Left ventricle myocardium superior (tissue), 1 donor: ENCODE data around the gene UTP20. TPM values are rescaled to one million over a fixed set of nuclear protein-coding genes. Genes with fewer than 3 reads are reported as not detected.

Source experiments
- ATAC-seq: fragments of 200-7000 bp; cut with Tn5 transposase; one replicate; pipeline ENCODE4 v1.9.1; 2020; ENCODE audit warnings: mild to moderate bottlenecking, moderate library complexity
- DNase-seq: peaks from one replicate; pipeline ENCODE4 v3.0.0-alpha.2; 2020
- intact Hi-C: fragments of 100-400 bp; cut with micrococcal nuclease; formaldehyde crosslinking; loops from one replicate; pipeline ENCODE4 v1.11.0; 2022
- long read RNA-seq: library from polyadenylated mRNA; unstranded; transcript quantifications from one replicate; pipeline ENCODE4 v2.0.0, GENCODE V29; 2021
- total RNA-seq: library from RNA; stranded (reverse); fragmentation: NEBNext Ultra II Directional; extraction: Animal tissue kit (Norgen Biotek cat#: 25700); gene quantifications from one replicate; pipeline ENCODE4 v1.2.1, GENCODE V29; 2021
- donor health status: DM: no; HTN: yes; CAD: no; lungs with severe emphysema.

The UTP20 gene
- total RNA-seq, result 6.2 TPM
- long read RNA-seq, partial matches to known transcripts, result 1 of 1 reads
- long read RNA-seq, other reads (novel, unspliced or antisense), result 0 of 1 reads

DNA sequence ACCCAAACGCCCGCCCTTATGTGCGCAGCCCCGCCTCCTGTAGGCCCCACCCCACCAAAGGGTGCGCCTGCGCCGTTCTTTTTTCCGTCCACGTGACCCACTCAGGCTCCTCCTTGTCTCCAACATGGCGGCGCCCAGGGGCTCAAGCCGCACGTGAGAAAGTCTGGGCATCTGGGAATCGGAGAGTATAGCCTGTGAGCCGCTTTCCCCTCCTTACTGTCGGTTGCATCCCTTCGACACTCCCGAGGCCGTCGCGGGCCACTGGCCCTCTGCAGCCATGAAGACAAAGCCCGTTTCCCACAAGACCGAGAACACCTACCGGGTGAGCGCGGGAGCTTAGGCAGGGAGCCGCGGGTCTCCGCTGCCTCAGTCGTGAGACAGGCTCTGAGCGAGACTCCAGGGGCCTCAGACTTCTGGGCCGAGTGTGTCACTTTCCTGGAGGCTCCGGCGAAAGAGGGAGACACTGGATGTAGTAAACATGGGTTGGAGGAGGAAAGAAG, at the start of gene UTP20:
UTP20 (plus strand) TSS at position 100 of the 500 bp plus-strand sequence; CDS start at position 278, 178 bp downstream.
- DNase-seq (peak; percentile 94), ATAC-seq (peak; percentile 100)
- intact Hi-C loops, result no loop called here

GRCh38 chr12:101230547-101230946, 49.4 kb upstream of the UTP20 start:
- ATAC-seq, result no peak
- no peak for DNase-seq
- intact Hi-C loops, result no loop called here

DNA sequence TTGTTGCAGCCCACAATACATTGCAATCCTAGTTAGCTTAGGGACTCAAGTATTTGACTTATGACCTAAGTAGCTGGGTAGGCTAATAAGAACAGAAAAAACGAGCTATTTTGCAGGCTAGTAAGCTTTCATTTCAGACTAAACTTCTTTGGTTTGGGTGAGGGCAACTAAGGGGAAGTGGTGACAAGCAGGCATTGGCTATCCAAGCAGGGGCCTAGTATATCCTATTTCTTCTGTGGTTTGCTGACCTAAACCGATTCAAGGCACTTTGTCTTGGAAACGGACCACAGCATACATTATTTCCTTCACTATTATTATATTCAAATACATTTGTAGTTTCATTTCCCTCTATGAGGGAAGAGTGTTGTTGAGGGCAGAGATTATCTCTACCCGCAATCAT, 48.3 kb upstream of the UTP20 start:
- ATAC-seq, result no peak
- intact Hi-C loops, result no loop called here
- no peak for DNase-seq

DNA sequence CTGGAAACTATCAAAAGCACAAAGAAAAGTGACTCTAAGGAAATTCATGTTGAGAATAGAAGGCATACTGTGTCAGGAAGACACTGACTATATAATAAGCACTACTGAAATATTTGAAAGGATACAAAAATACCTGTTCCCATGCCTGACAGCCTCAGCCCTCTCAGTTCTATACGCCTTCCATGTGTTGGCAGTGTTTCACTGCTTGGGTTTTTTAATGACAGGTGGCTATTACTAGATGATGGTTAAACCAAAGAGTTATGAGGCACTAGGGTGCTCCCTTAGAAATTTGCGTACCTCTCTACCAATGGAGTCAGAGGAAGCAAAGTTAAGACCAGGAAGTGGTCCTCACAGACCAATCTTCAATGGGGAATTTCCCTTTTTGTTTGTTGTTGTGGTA, 44.2 kb upstream of the UTP20 start:
- DNase-seq (no peak), ATAC-seq (no peak)
- intact Hi-C loops, result no loop called here

- DNase-seq (no peak), ATAC-seq (no peak)
- intact Hi-C loops, result no loop called here
Observed at GRCh38 chr12:101238306-101238705, 41.6 kb upstream of the UTP20 start.

- DNase-seq (no peak), ATAC-seq (no peak)
- intact Hi-C loops, result no loop called here
Observed at GRCh38 chr12:101238800-101239329, 41.0 kb upstream of the UTP20 start.

- DNase-seq (no peak), ATAC-seq (no peak)
- intact Hi-C loops, result no loop called here
Observed at GRCh38 chr12:101243074-101243473, 36.8 kb upstream of the UTP20 start.

DNA sequence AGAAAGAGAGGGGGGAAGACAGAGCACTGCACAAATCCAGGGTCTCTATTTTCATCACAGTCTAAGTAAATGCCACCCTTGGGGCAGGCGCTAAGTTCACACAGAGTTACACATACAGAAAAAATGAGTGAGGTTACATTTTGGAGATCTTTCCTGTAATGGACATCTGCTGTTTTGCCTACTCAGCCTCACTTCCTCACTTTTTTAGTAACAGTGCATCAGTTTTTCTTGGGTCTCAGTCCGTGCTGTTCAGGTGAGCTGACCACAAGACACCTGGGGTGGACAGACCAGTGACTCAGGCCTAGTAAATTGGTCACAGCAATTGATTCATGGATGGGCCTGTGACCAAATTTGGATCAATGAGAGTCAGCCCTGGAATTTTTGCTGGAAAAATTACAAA, 36.3 kb upstream of the UTP20 start:
- ATAC-seq, result no peak
- DNase-seq, result no peak
- intact Hi-C loops, result no loop called here

- intact Hi-C loops, result no loop called here
- ATAC-seq (no peak), DNase-seq (no peak)
Observed at GRCh38 chr12:101256266-101256665, 23.6 kb upstream of the UTP20 start.

- DNase-seq, result no peak
- intact Hi-C loops, result no loop called here
- ATAC-seq, result no peak
Observed at GRCh38 chr12:101257357-101257756, 22.5 kb upstream of the UTP20 start.

DNA sequence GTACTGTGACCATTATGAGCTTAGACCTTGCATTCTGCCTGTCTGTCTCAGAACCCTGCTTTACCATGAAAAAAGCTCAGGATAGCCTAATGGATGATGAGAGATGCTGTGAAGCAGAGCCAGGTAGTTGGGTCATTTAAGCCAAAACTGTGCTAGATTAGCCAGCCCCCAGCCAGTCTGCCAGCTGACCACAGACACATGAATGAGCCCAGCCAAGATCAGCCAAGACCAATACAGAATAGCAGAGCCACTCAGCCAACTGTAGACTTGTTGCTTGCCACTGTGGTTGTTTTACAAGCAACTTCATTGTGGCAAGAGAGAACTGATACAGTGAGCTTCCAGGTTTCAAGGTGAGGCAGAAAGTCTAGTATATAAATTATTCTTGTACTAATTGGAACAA, 12.8 kb upstream of the UTP20 start:
- ATAC-seq (no peak), DNase-seq (no peak)
- intact Hi-C loops, result no loop called here

DNA sequence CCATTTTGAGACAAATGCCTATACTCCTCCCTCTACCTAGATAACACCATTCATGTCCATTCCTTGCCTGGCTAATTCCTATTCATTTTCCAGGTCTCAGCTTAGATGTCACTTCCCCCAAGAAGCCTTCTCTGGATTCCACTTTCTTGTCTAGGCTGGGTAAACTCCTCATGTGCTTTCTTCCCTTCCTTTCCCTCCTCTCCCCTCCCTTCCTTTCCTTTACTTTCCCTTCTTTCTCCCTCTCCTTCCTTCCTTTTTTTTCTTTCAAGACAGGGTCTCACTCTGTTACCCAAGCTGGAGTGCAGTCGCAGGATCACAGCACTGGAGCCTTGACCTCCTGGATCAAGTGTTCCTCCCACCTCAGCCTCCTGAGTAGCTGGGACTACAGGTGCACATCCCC, 3.5 kb upstream of the UTP20 start:
- no peak for DNase-seq
- no peak for ATAC-seq
- intact Hi-C loops, result no loop called here

DNA sequence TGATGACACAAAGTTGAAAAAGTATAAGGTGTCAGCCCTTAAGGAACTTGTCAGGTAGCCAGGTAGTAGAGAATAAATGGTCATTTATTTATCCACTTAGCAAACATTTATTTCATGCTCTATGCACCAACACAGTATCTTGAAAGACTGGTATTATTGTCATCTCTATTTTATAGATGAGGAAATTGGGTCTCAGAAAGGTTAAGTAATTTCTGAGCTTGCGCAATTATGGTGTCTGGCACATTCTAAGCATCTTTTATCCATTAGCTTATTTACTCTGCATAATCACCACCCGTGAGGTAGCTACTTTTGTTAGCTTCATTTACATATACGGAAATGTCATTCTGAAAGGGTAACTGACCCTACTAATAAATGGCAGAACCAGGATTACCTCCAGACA, 2.5 kb upstream of the UTP20 start:
- intact Hi-C loops, result no loop called here
- no peak for ATAC-seq
- no peak for DNase-seq

DNA sequence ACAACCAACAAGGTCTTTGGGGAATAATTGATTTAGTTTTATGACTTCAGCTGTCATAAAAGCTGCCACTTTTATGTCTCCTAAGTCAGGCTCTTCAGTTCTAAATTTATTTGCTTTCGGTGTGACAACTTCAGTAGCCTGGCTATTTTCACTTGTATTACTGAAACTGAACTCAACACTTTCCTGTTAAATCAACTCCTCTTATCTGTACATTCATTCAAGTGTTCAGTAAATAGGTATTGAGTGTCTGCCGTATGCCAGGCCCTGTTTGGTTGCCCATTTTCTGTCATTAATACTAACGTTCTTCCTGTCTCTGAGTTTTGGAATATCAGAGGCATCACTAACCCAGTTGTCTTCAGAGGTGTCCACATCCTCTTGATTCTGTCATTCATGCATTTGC, 7.5 kb downstream of the UTP20 start:
- intact Hi-C loops, result no loop called here
- no peak for ATAC-seq
- no peak for DNase-seq

DNA sequence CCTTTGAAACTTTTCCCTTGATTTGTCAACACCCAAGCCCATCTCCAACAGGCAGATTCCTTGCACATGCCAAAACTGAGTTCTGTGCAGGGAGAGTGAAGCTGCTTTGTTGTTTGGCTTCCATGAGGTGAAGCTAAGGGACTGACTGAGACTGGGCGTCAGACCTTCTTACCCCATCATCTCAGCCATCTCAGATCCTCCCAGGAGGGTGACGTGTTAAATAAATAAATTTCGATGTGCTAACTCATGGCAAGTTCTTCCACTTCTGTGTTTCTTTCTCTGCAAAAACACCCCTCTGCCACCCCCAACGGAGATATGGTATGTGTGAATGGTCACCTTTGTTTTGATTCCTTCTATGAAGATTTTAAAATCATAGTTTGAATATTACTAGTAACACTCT, 17.8 kb downstream of the UTP20 start:
- no peak for ATAC-seq
- DNase-seq, result no peak
- intact Hi-C loops, result no loop called here

DNA sequence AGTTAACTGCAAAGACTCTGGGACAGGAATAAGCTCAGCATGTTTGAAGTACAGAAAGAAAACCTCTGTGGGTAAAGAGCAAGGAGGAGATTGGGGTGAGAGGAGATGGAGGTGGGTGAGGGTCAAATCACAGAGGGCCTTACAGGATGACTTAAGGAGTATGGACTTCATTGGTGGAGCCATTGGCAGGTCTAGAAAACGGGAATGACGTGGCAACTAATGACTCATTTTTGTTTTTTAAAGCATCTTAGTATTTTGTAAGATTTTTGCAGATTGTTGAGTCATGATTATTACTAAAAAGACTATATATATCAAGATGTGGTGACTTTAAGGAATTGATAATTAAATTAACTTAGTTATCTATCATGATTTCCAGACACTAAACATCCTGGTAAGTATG, 18.5 kb downstream of the UTP20 start:
- ATAC-seq, result no peak
- no peak for DNase-seq
- intact Hi-C loops, result no loop called here

- intact Hi-C loops, result no loop called here
- ATAC-seq, result no peak
- DNase-seq, result no peak
Observed at GRCh38 chr12:101299346-101299745, 19.4 kb downstream of the UTP20 start.

DNA sequence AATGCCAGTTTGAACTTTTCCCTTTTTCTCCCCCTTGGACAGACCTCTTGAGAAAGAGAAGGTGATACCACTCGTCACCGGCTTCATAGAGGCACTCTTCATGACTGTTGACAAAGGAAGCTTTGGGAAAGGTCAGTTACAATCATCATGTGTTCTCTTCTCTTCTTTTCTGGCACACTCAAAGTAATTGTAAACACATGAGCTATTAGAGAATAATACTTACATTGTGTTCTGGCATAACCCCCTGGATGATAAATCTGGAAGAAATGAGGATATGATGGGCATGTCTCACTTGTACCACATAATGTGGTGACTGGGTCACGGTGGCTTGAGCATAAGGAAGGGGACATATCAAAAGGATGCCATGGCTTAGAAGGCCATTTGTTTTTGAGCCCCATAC, 20.0 kb downstream of the UTP20 start:
- intact Hi-C loops, result no loop called here
- ATAC-seq, result no peak
- no peak for DNase-seq

GRCh38 chr12:101302741-101303140, 22.8 kb downstream of the UTP20 start:
- DNase-seq, result no peak
- ATAC-seq, result no peak
- intact Hi-C loops, result no loop called here

DNA sequence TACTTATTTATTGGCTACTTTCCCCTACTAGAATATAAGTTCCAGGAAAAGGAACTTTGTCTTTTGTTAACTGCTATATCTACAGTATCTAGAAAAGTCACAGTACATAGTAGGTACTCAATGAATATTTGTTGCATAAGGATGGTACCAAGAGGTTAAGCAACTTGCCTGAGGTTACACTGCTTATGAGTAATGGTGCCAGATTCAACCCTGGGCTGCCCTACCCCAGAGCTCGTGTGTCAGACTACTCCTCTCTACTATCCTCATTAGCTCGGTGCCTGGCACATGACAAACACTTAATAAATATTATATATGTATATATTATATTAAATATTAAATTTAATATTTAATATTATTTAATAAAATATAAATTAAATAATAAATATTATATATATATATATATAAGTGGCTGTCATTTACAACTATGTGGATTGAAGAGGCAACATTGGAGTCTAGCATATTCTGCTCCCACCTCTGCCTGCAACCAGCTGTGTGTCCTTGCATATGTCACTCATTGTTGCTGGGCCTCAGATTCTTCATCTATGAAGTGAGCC, 25.4 kb downstream of the UTP20 start:
- intact Hi-C loops, result no loop called here
- ATAC-seq (no peak), DNase-seq (no peak)

DNA sequence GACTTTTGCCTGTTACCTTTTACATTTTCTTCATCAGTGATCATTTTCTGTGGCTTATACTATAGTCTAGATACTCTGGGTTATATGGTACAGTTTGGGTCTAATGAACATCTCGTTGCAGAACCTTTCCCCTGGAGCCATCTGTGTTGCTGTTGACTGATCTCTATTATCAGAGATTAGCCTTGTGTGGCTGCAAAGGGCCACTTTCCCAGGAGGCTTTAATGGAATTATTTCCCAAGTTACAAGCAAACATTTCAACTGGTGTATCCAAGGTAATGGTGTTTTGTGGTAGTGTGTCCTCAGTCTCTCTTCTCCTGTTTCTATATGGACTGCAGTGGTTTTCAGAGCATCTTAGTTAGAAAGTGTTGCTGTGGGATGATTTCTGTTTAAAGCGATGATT, 25.9 kb downstream of the UTP20 start:
- DNase-seq (no peak), ATAC-seq (no peak)
- intact Hi-C loops, result no loop called here

DNA sequence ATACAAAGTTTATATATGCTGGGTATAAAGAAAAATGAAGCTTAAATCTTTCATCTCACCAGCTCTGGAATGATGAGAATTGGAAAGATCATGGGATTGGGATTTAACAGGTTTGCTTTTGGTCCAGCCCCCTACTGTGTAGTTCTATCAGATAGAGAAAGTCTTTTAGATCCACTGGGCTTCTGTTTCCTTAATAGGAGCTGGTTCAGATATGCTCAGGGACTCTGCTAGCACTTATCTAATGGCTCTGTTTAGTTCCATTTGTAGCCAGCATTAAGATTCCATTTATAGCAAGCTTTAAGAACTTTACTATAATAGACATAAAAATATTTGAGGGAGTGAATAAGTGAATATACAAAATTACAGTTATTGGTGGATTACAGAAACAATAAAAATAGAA, 42.6 kb downstream of the UTP20 start:
- ATAC-seq (no peak), DNase-seq (no peak)

More for the DNA sequence above, 42.6 kb downstream of the UTP20 start:
- intact Hi-C loops, result no loop called here
